Activated CD8-positive, alpha-beta memory T cell treated with anti-CD3 and anti-CD28 coated beads, Interleukin-2, amount 50 U/mL, for 1 hour (primary cell): ENCODE data around the gene DYNLRB2.

Experiments used
- DNase-seq: peaks from one replicate; pipeline ENCODE4 v3.0.0-alpha.2; 2020; ENCODE audit errors: extremely low read depth

DYNLRB2 gene

GRCh38 chr16:80599466-80599865 is 58.7 kb downstream of the DYNLRB2 start:
- DNase-seq: no peak
